HCT116 (cell line): ENCODE measurements around the gene MX2. TPM values are rescaled to one million over a fixed set of nuclear protein-coding genes. Genes with fewer than 3 reads are reported as not detected.

ENCODE experiments used
- ATAC-seq: fragments of 200-7000 bp; cut with Tn5 transposase; 2 replicates; pipeline ENCODE4 v1.9.1; 2020; ENCODE audit warnings: mild to moderate bottlenecking, moderate library complexity
- BruUV-seq: library from RNA; stranded (reverse); fragments of 400-500 nt; replicated peaks from 2 replicates; lab custom pipeline; 2021; lab: Mats Ljungman, UMichigan
- CTCF ChIA-PET: fragments of 300-600 bp; sonication (Branson Sonifier 250); formaldehyde crosslinking; loops from one replicate; lab custom pipeline; 2021; ENCODE audit warnings: antibody characterized with exemption; lab: Charles Lee
- POLR2A ChIA-PET: fragments of 300-600, 350-600 bp; sonication (Branson Sonifier 250); formaldehyde crosslinking; loops from one replicate; lab custom pipeline; 2021; ENCODE audit warnings: antibody characterized with exemption; lab: Charles Lee
- RAD21 ChIA-PET, 2 experiments: fragments of 300-600 bp; sonication (Branson Sonifier 250); formaldehyde crosslinking; loops; one replicate each; lab custom pipeline; 2023; ENCODE audit warnings: low total read pairs in 2 of 2; ENCODE audit not compliant: uncharacterized antibody in 2 of 2, unreplicated experiment in 2 of 2, low non-redundant PET in 1 of 2; lab: Charles Lee
- DNase-seq: peaks from one replicate; pipeline ENCODE4 v3.0.0-alpha.2; 2010; ENCODE audit warnings: low read depth, low spot score
- H2AFZ ChIP-seq: fragments of 200-600 bp; shearing (Covaris generic), sonication (generic); 2 replicates; pipeline ENCODE4 v1.6.1; 2017; ENCODE audit warnings: low read depth, mixed run types, mixed read lengths, antibody characterized with exemption, low read length; ENCODE audit not compliant: poor library complexity, severe bottlenecking
- H3K27ac ChIP-seq: 2 replicates; pipeline ENCODE4 v1.5.1; 2012; ENCODE audit warnings: low read depth, low read length
- H3K27me3 ChIP-seq: fragments of 200-600 bp; sonication (generic); 2 replicates; pipeline ENCODE4 v1.6.1; 2016; ENCODE audit warnings: mixed run types, low read length, mixed read lengths; ENCODE audit not compliant: insufficient read depth
- H3K36me3 ChIP-seq, 2 experiments: fragments of 200-500 bp in 1 of 2; fragments of 200-600 bp in 1 of 2; sonication (Bioruptor generic) in 1 of 2; sonication (generic) in 1 of 2; 2 replicates each; pipeline versions ENCODE4 v1.5.1 to v1.6.1; 2014 to 2016; ENCODE audit warnings: low read length in 2 of 2, inconsistent platforms in 1 of 2, mixed read lengths in 1 of 2, mixed run types in 1 of 2; ENCODE audit not compliant: insufficient read depth in 2 of 2, control insufficient read depth in 1 of 2
- H3K4me1 ChIP-seq, 2 experiments: fragments of 200-600 bp in 1 of 2; sonication (generic) in 1 of 2; 2 replicates each; pipeline versions ENCODE4 v1.5.1 to v1.6.1; 2012 to 2017; ENCODE audit warnings: low read length in 2 of 2, inconsistent platforms in 1 of 2, mild to moderate bottlenecking in 1 of 2, mixed read lengths in 1 of 2, mixed run types in 1 of 2, moderate library complexity in 1 of 2; ENCODE audit not compliant: insufficient read depth in 2 of 2, control insufficient read depth in 1 of 2
- H3K4me2 ChIP-seq: fragments of 200-600 bp; sonication (generic); 2 replicates; pipeline ENCODE4 v1.6.1; 2017; ENCODE audit warnings: mixed run types, low read length, mixed read lengths
- H3K4me3 ChIP-seq, 2 experiments: fragments of 200-600 bp in 1 of 2; sonication (generic) in 1 of 2; replicated peaks in 1 of 2; 2 replicates each; pipeline ENCODE4 v1.5.1; 2011 to 2016; ENCODE audit warnings: low read length in 2 of 2, control low read depth in 1 of 2, low read depth in 1 of 2, mild to moderate bottlenecking in 1 of 2, mixed read lengths in 1 of 2, mixed run types in 1 of 2
- H3K79me2 ChIP-seq: fragments of 200-600 bp; sonication (generic); 2 replicates; pipeline ENCODE4 v1.6.1; 2017; ENCODE audit warnings: mild to moderate bottlenecking, mixed run types, low read length, moderate library complexity, mixed read lengths; ENCODE audit not compliant: insufficient read depth
- H3K9ac ChIP-seq: fragments of 200-600 bp; sonication (generic); 2 replicates; pipeline ENCODE4 v1.6.1; 2016; ENCODE audit warnings: low read length, mixed read lengths
- H3K9me2 ChIP-seq: fragments of 200-600 bp; sonication (generic), shearing (Covaris generic); 2 replicates; pipeline ENCODE4 v1.6.1; 2017; ENCODE audit warnings: mixed run types, mild to moderate bottlenecking, moderate library complexity; ENCODE audit not compliant: insufficient read depth
- H3K9me3 ChIP-seq, 2 experiments: fragments of 200-500 bp in 1 of 2; fragments of 200-600 bp in 1 of 2; sonication (Bioruptor generic) in 1 of 2; sonication (generic) in 1 of 2; 2 replicates each; pipeline ENCODE4 v1.6.1; 2014 to 2017; ENCODE audit warnings: low read length in 2 of 2, mixed read lengths in 2 of 2, inconsistent platforms in 1 of 2, low read depth in 1 of 2, mild to moderate bottlenecking in 1 of 2, mixed run types in 1 of 2, moderate library complexity in 1 of 2; ENCODE audit not compliant: control insufficient read depth in 1 of 2, insufficient read depth in 1 of 2
- H4K20me1 ChIP-seq: fragments of 200-600 bp; sonication (generic), shearing (Covaris generic); 2 replicates; pipeline ENCODE4 v1.6.1; 2017; ENCODE audit warnings: mixed run types, mild to moderate bottlenecking, moderate library complexity; ENCODE audit not compliant: insufficient read depth
- EGR1 ChIP-seq: IDR thresholded peaks from 2 replicates; pipeline ENCODE4 v1.6.1; 2012; ENCODE audit warnings: low read depth
- ELF1 ChIP-seq: IDR thresholded peaks from 2 replicates; pipeline ENCODE4 v1.6.1; 2012; ENCODE audit warnings: low read depth, borderline replicate concordance
- EZH2phosphoT487 ChIP-seq: fragments of 200-600 bp; IDR thresholded peaks from 2 replicates; pipeline ENCODE4 v1.6.1; 2018; ENCODE audit warnings: antibody characterized with exemption, borderline replicate concordance
- JUND ChIP-seq: IDR thresholded peaks from 2 replicates; pipeline ENCODE4 v1.6.1; 2012
- RAD21 ChIP-seq: IDR thresholded peaks from 2 replicates; pipeline ENCODE4 v1.6.1; 2012; ENCODE audit warnings: low read depth, mild to moderate bottlenecking
- TCF7L2 ChIP-seq: IDR thresholded peaks from 2 replicates; pipeline ENCODE4 v1.7.0; 2011; ENCODE audit warnings: borderline replicate concordance, inconsistent platforms; ENCODE audit not compliant: insufficient read depth, insufficient read length; ENCODE audit errors: extremely low read depth
- ZNF274 ChIP-seq: fragments of 200-500 bp; sonication (Bioruptor generic); IDR thresholded peaks from 2 replicates; pipeline ENCODE4 v1.6.1; 2014; ENCODE audit warnings: mild to moderate bottlenecking, low read depth, low read length, inconsistent platforms
- intact Hi-C: fragments of 100-400 bp; cut with micrococcal nuclease; formaldehyde crosslinking; loops from 2 replicates; pipeline ENCODE4 v1.10.0; 2022
- total RNA-seq: library from RNA; stranded (reverse); gene quantifications from one replicate; pipeline ENCODE4 v1.2.1, GENCODE V29; 2021; ENCODE audit not compliant: unreplicated experiment
- TF ChIP-seq, protein P1 (sequence below), 3 experiments: fragments of 200-600 bp in 1 of 3; sonication (generic) in 1 of 3; IDR thresholded peaks in 2 of 3; conservative IDR thresholded peaks in 1 of 3; 2 replicates each; pipeline ENCODE4 v1.5.1; 2012 to 2017; ENCODE audit warnings: low read depth in 2 of 3, low read length in 2 of 3, antibody characterized with exemption in 1 of 3, borderline replicate concordance in 1 of 3, control low read depth in 1 of 3, mild to moderate bottlenecking in 1 of 3, mixed read lengths in 1 of 3, mixed run types in 1 of 3, moderate library complexity in 1 of 3; ENCODE audit not compliant: insufficient read depth in 1 of 3

The MX2 gene
- total RNA-seq, 1 experiment from 2014 or later = 0.22 TPM

DNA sequence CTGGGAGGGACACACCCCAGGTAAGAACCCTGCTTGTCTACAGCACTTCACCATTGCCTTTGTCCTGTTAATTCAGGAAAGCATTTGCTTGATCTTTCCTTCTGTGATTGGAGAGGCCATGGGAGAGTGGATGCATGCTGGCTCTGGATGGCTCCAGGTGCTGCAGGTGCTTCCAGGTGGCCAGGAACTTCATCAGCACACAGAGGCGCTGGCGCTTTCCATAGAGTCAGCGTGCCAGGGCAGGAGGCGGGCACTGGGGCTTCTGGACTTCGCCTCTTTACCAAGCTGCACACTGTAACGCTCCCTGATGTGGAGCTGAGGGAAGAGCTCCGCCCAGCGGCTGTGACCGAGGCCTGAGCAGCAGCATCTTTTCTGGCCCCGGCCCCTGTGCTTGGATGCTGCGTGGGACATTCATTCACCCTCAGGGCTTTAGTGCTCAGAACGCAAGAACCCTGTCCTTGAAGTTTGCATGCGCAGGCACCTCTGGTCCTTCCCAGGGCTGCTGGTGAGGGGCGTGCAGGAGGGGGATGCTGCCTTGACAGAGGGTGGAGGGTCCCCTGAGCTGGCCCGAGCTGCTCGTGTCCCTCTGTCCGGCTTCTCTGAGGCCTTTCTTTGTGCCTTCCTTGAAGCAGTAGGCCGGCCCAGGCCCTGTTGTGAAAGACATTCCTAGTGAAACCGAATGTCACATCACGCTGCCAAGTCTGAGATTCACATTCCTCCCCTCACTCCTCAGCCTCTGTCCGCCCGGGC is 1.6 kb upstream of the MX2 start:
- no peak overlapping the region for H2AFZ ChIP-seq
- no peak overlapping the region for H3K4me3 ChIP-seq
- DNase-seq (no peak), ATAC-seq (peak; percentile 84)
- H3K4me1 ChIP-seq = no peaks in the 10 kb centered on the region
- H4K20me1 ChIP-seq = no peaks in the 10 kb centered on the region
- TF ChIP-seq ELF1 = no peak
- no peak for TF ChIP-seq EGR1
- TF ChIP-seq TCF7L2 = no peak
- no peak for TF ChIP-seq EZH2phosphoT487
- TF ChIP-seq, protein P1, sequence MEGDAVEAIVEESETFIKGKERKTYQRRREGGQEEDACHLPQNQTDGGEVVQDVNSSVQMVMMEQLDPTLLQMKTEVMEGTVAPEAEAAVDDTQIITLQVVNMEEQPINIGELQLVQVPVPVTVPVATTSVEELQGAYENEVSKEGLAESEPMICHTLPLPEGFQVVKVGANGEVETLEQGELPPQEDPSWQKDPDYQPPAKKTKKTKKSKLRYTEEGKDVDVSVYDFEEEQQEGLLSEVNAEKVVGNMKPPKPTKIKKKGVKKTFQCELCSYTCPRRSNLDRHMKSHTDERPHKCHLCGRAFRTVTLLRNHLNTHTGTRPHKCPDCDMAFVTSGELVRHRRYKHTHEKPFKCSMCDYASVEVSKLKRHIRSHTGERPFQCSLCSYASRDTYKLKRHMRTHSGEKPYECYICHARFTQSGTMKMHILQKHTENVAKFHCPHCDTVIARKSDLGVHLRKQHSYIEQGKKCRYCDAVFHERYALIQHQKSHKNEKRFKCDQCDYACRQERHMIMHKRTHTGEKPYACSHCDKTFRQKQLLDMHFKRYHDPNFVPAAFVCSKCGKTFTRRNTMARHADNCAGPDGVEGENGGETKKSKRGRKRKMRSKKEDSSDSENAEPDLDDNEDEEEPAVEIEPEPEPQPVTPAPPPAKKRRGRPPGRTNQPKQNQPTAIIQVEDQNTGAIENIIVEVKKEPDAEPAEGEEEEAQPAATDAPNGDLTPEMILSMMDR (IDR thresholded peaks at IDR 0.05 in 2 of 3, conservative IDR thresholded peaks at IDR 0.05 in 1 of 3; ENCODE audit: borderline replicate concordance in 1 of 3, insufficient read depth in 1 of 3, low read depth in 2 of 3, low read length in 2 of 3) = peak; percentile 20 to 50 (median 30); a peak in 4 of 6 replicates
- no peak for TF ChIP-seq ZNF274
- no peak for TF ChIP-seq JUND
- peak; percentile 44 for TF ChIP-seq RAD21
- intact Hi-C loops = loop anchor here (2.0 kb wide), 1 partner anchor 77 kb away; no protein-coding TSS in a partner anchor
- H3K4me2 ChIP-seq = no peak overlapping the region
- ChIA-PET POLR2A (no interaction called here), RAD21 (interaction anchor here (1.0 to 1.3 kb wide), 2 partner anchors 77 kb away, joined by 4 to 8 read pairs; no protein-coding TSS in a partner anchor), CTCF (interaction anchor here (2.6 kb wide), 1 partner anchor 77 kb away, joined by 23 read pairs; no protein-coding TSS in a partner anchor)
- no peaks in the 10 kb centered on the region for H3K79me2 ChIP-seq
- H3K27ac ChIP-seq = no peak overlapping the region
- H3K27me3 ChIP-seq = peaks cover 3% of the 10 kb centered on the region
- BruUV-seq = no TSS peak
- no peak overlapping the region for H3K9ac ChIP-seq
- no peaks in the 10 kb centered on the region for H3K36me3 ChIP-seq
- H3K9me2 ChIP-seq = no peaks in the 10 kb centered on the region
- no peaks in the 10 kb centered on the region for H3K9me3 ChIP-seq
